Activated naive CD4-positive, alpha-beta T cell treated with anti-CD3 and anti-CD28 coated beads, Interleukin-2, amount 50 U/mL, for 16 hours (primary cell): ENCODE results near the gene STX18.
"Not testable (repeated sequence)": the region's sequence is repeated elsewhere in the genome, so short reads cannot be mapped to it uniquely, and the experiment has no call there.

ENCODE experiments used
- DNase-seq: peaks from one replicate; pipeline ENCODE4 v3.0.0-alpha.2; 2020

STX18 gene

DNA sequence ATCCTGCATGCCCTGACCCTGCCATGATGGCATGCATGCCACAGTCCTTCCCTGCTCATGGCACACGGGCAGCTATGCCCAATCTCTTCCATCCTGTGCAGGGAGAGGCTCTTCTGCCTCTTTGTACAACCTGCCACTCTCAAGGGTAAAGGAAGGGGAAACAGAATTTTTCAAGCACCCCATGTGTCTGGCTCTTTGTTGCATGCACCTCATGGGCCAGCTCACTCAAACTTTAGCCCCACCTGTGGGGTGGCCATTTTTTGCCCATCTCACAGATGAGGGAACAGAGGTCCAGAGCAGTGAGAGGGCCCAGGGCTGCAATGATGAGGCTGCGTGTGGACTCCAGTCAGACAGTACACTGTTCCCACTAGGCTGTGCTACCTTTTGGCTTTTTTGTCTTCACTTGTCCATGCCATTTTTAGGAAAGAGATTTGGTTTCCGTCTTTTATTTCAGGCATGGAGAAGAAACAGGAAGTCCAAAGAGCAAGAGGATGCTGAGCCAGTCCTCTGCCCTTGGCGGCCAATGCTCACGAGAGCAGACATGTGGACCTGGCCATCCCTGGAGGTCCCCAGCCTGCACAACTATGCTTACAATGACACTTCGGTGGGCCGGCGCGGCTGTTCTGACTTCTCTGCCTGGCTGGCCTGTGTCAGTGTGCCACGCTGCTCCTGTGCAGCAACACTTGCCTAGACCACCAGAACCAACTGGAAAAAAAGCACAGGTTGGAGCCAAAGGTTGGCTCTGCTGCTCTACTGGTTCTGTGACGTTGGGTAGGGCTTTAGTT lies 109.3 kb downstream of the STX18 start:
- DNase-seq: no peak

DNA sequence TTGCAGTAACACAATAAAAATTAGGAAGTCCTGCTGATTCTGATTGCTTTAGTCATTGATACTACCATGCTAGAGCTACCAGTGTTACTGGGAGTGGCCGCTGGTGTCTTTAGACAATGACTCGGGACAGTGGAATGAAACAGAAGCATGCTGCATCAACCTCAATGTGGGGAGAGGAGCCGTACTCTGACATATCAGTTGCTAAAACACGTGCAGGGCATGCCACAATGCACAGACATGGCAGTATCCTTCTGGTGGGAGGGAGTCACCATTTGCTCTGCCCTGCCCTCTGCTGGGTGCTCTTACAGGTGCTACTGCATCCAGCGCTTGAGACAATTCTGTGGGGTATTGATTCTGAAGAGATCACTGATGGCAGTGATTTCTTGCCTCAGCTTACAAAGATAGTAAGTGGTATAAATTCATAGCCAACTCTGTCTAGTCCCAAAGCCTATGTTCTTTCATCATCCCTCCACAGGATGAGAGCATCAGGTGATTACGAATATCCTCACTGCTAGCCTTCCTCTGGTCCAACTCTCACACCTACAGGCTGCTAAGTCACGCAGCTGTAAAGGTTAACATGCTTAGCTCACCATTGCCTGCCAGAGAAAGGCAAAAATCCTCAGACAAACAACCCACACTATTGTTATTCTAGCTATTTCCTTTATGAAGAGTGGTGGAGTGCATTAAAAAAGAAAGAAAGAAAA lies 111.2 kb downstream of the STX18 start:
- DNase-seq: peak; percentile 36

DNA sequence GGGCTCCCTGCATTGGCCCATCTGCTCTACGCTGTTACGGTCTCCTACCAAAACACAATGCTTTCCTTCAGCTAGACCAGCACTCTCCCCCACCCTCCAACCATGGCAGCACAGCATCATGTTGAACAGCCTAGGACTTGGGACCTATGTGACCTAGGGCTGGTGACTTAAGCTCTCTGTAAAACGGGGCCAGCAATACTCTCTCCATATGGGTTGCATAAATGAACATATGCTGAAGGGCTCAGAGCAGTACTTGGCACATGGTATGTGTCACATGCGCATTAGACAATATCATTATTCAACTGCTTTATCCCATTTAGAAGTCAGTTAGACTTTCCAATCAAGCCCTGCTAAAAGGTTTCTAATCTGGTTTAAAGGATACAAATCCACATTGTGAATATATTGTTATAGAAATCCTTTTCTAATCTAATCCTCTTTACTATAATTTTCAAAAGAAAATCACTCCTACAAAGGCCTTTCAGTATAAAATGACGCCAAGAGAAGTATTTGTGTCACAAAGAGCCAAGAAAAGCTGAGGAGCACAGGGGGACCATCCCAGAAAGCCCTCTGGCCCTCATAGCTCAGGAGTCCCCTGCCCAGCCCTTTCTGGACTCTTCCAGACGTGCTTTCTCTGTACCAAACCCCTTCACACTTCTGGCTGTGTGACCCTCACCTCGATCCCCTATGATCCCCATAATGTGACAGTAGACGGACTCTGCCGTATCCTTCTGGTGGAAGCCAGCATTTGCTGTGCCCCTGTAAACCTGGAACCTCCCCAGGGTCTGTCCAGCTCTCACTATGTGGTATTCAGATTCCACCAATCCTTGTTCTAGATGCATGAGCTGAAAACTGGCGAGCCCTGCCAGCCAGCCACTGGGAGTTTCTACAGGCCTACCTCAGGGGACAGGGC lies 112.6 kb downstream of the STX18 start:
- no peak for DNase-seq

DNA sequence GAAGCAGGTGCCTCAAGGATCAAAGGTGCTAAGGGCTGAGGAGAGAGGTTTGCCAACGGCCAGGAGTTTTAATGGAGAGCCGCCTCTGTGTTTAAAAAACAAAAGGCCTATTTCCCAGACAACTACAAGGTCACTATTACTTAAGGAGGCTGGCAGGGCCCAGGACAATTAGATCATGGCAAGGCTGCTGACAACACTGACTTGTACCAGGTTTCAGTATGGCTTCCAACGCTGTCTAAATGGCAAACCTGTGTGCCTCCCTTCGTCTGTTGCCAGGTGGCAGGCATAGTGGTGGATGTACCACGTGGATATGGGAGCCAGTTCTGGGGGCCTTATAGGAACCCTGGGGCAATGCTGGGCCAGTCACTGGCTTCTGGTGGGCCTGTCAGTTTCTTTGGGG lies 114.0 kb downstream of the STX18 start:
- no peak for DNase-seq

DNA sequence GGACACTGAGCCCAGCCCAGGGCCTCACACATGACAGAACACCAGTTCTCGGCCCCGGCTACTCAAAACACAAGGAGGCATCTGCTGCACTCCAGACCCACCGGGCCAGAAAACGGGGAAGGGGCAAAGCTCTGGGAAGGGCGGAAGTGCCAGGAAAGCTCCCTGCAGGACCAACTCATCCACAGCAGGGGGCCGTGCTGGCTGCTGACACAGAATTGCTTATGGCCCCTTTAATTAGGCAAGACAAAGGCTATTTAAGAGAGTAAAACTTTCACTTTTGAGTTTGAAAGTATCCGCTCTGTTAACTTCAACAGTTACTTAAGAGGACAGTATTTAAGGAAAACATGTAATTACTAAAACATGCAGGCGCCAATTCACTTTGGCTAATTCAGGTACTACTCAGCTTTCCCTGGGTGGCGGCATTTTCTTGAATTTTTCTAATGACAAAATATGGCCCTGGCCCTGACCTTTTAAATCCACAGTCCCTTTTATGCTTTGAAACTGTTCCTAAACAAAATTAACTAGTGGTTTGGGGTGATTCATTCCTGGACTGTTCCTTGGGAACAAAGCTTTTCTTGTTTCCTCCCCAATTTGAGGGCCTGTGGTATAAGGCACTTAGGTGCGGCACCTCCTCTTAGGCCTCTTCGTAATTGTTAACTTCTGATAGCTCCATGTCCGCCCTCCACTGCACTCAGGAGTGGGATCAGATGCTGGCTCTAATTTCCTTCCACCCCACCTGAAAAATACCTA lies 114.6 kb downstream of the STX18 start:
- DNase-seq: no peak

DNA sequence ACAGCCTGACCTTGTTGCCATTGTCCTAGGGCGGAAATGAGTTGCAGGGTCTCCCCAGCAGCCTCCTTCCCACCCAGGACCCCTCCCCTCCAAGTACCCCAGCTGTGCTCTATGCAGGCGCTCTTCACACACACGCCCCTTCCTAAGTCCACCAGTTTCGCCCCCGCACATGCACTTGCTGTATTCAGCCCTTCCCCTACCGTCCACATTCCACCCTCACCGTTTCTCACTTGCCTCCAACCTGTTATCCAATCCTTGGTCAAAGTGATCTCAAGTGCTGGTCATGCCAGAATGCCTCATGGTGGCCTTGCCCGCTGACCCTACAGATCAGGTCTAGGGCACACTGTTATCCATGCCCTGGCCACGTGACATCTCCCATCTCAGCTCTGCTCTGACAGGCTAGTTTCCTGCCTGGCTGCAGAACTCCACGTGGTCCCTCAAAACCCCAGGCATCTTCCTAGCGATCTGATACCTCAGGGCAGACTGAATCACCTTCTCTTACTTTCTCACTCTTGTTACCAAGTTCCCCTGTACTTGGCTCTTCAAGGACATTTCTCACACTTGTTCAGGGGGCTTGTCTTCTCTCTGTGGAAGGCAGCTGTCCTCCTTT lies 115.2 kb downstream of the STX18 start:
- no peak for DNase-seq

DNA sequence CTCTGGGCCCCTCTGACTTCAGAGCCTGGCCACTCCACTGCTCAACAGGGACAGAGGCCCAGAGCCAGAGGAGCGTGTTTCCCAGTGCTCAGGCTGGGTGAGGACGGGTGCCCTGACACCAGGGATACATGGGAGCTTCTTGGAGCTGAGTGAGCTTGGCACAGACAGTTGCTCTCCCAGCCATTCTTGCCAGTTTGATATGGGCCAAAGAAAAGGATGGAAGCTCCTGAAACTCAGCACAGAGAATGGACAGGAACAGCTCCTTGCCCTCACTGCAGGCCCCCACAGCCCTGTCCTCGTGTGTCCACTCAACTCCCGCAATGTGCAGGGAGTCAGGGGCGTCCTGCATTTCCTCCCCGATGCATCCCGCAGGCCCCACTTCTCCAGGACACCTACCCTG lies 116.2 kb downstream of the STX18 start:
- DNase-seq: no peak

DNA sequence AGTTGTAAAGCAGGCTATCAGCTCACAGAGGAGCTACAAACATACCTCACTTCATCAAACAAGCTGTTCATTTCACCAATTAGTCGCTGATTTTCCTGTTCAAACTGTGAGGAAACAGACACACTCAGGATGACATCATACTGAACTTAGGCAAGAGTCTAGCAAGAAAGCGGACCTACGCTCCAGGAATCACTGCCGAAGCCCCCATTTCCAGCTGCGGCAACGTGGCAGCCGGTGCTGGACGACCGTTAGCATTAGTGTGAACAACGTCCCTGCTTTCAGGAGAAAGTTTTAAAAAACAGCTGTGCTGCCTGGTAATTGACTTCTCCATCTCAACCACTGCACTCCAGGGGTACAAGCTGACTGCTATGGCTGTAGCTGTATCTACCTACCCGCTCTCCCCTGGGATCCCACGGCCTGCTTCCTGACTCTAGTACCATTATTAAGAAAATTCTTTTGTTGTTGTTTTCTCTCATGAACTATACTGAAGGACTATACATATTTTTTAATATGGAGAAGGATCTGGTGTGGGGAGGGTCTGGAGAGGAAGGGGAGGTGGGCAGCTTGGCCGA lies 116.6 kb downstream of the STX18 start:
- no peak for DNase-seq

DNA sequence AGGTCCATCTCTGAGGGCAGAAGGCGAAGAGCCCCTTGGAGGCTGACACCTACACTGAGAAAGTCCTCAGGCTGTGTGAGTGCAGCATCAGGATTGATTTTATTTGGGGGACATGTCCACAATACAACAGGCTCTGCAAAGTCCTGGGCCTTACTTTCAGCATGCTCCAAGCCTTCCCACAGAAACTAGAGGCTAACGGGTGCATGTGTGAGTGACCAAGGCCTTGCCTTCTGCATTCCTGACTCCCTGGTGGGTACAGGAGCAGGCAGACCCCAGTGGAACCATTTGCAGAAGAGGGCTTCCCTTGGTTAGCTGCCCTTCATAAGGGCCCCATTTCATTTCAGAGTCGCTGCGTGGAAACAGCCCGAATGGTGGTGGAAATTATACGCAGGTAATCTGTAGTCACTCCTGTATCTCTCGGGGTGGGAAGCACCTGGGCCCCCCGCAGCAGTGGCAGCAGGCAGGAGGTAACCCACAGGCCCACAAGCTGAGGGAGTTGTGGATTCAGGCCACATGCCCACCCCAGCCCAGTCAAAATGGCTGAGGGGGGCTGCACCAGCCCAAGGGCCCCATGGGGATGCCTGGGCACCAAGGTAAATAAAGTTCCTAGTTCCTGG lies 117.2 kb downstream of the STX18 start:
- no peak for DNase-seq

DNA sequence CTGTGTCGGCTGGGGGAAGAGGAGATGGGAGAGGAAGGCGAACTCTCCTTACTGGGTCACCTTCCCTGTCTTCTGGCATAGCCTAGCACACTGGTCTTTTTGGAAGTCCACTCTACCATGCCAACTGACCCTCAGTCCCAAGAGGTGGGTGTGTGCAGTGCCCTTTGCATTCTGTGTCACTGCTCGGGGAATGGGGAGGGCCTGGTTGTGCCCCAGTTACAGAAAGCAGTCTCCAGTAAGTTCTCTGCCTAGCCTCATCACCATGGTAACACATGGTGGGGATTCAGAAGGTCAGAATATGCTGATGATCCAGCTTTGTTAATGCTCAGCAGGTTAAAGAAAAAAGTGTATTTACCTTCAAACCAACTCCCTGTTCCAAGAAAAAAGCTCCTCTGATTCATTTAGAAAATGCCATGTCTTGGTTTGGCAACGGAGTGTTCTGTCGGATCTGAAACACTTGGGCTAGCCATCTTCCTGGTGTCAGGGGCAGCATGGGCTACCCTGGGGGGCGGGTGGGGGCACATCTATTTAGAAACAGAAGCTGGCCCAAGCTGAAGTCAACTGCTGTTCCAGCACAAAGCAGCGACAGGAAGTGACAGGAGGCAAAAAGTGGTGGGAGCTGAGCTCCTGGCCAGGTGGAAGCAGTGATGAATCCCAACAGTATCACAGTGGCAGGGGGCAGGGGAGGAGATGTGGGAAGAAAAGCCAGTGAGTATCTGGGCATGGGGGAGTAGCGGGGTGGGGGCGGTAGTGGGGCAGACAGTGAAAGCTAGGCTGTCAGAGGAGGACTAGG lies 117.9 kb downstream of the STX18 start:
- DNase-seq: no peak

DNA sequence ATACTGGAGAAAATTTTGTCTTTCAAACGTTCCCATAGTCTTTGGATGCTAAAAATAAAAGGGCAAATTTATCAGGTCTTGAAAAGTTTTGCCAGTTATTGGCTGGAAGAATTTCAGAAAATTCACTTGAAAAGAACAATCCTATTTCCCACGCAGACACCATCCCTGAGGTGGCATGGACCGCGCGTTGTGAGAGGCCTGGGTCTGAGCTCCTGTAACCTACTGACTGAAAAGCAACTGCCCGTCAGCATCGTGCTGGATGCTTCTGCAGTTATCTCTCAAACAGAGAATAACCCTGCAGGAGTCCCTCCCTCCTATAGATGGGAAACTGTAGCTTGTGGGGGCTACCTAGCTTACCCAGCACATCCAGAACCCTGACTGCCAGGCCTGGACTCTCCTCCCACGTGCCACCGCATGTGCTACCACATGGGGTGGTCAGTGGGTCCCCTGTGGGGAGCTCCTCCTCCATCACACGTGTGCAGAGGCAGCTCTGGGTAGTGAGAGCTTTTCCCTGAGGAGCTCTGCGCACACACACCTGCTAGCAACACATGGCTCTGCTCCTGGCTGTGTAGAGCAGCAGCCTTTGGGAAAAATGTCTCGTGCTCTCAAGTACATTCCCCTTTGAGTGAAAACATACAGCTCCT lies 118.9 kb downstream of the STX18 start:
- no peak for DNase-seq

DNA sequence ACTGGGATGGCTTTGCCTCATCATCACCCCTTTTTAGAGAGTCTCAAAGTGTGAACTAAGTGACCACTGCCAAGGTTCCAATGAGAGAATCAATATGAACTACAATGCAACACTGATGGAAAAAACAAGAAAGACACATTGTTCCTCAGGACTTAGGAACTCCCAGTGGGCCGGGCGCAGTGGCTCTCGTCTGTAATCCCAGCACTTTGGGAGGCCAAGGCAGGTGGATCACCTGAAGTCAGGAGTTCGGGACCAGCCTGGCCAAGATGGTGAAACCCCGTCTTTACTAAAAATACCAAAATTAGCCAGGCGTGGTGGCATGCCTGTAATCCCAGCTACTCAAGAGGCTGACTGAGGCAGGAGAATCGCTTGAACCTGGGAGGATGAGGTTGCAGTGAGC lies 119.7 kb downstream of the STX18 start:
- not testable (repeated sequence) for DNase-seq

DNA sequence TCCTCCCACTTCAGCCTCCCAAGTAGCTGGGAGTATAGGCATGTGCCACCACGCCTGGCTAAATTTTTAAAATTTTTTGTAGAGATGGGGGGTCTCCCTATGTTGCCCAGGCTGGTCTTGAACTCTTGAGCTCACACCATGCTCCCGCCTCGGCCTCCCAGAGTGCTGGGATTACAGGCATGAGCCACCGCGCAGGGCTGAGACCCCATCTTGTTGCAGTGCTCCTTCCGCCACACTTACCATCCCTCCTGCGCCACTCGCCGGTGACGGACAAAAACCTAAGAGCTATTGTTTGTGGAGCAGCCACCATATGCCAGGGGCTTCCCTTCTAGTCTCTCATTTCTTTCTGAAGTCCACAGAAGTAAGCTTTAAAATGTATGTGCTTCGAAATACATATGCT lies 120.5 kb downstream of the STX18 start:
- no peak for DNase-seq

DNA sequence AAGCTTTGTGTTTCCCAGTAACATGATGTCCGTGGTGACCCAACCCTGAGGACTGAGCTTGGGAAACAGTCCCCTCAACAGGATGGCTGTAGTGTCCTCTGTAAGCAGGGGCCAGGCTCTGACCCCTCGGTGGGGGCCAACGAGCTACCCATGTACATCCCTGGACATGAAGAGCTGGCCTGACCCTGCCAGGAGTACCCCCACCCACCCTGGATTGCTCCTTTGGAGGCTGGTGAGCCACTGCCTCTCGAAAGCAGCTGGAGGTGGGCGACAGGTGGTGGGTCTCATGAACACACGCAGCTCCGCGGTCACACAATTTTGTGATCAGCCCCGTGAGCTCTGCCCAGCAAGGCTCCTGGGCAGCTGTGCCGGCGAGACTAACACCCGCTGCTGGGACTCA lies 121.4 kb downstream of the STX18 start:
- DNase-seq: no peak

DNA sequence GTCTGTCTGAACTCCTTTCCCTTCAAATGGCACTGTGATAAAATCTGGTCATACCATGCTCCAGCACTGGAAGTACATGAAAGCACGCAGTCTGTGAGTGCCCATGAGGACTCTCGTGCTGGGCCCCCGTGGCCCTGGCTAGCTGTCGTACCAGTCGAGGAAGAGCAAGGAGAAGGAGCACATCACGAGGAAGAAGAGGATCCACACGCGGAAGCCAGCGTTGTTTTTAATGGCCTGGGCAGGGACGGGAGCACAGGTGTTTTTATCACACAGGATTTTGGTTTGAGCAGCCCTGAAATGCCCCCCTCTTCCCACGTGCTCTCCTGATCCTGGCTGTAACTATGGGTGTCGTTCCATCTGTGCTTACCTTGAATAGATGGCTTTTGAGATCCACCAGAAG lies 122.0 kb downstream of the STX18 start:
- DNase-seq: no peak

DNA sequence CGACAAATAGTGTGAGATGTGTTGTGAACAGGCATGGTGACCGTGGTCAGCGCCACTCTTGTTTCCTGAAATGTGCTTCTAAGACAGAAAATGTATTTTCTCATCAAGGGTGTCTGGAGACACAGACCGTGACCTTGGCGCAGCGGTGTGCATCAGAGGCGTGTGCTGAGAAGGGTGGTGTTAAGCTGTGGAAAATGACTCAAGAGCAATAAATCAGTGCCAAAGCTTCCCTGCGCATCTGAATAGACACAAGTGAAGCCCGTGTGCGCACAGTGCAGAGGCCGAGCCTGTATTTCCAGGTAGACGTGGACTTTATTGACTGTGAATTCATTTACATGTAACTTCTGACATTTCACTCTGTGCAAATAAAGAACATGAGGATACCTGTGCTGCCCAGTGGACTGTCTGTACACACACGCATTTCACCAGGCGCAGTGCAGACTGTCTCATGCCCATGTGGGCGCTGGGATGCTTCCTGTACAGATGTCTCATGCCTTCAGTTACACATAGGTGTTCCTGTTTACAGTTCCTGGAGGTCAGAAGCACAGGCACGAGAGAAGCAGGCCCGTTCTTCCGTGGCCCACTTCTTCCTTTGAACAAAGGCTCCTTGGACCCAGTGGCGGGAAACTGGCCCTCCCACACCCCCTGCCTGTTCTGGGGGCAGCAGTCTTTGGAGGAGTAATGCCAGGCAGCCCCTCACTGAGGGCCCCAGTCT lies 123.0 kb downstream of the STX18 start:
- no peak for DNase-seq

DNA sequence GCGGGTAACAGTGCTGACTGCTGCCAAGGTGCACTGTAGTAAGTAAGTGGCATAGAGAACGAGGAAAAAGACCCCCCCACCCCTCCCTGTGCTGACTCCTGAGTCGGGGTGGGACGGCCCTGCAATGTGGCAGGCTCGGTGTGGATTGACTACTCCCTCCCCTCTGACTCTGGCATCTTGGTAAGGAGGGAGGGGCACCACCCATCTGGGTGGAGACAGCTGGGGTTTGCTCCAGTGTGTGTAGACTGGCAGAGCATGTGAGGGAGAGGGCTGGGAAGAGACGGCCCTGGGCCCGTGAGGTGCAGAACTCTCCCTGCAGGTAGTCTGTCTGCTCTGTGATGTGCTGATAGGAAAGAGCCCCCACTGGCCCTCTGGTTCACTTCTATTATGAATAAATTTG lies 124.0 kb downstream of the STX18 start:
- DNase-seq: no peak

DNA sequence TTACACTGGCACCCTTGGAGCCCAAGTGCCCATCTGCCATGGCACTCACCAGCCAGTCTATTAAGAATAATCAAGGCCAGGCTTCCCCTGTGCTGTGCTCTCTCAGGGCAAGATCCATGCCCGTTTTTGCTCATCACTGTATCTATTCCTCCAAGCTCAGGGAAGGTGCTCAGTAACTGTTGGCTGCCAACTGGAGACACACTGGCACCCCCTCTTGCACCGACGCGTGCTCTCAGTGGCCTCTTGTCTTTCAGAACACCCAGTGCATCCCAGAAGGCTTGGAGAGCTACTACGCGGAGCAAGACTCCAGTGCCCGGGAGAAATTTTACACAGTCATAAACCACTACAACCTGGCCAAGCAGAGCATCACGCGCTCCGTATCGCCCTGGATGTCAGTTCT lies 124.9 kb downstream of the STX18 start:
- DNase-seq: no peak
